GM12891 (cell line): Measurements from ENCODE around the gene NTN3.
"Not testable (repeated sequence)": the region's sequence is repeated elsewhere in the genome, so short reads cannot be mapped to it uniquely, and the experiment has no call there.

ENCODE experiments used
- PAX5 ChIP-seq: IDR thresholded peaks from 2 replicates; pipeline ENCODE4 v1.6.1; 2011; ENCODE audit warnings: low read length, moderate library complexity, mild to moderate bottlenecking; ENCODE audit not compliant: insufficient read depth, severe bottlenecking
- POLR2A ChIP-seq: IDR thresholded peaks from 2 replicates; pipeline ENCODE4 v1.6.1; 2011; ENCODE audit warnings: low read depth, low read length, control low read depth
- POLR2AphosphoS5 ChIP-seq: IDR thresholded peaks from 2 replicates; pipeline ENCODE4 v1.6.1; 2011; ENCODE audit warnings: low read depth, low read length, control low read depth
- POU2F2 ChIP-seq: IDR thresholded peaks from 2 replicates; pipeline ENCODE4 v1.6.1; 2011; ENCODE audit warnings: low read depth, mild to moderate bottlenecking, control low read depth, low read length, moderate library complexity

- not testable (repeated sequence) for TF ChIP-seq POLR2AphosphoS5, POLR2A, POU2F2, PAX5
Measured at GRCh38 chr16:2435236-2435635, 35.9 kb upstream of the NTN3 start.
